Femur (tissue), 1 donor: ENCODE measurements around the gene RAC2.
"Not testable (repeated sequence)": the region's sequence is repeated elsewhere in the genome, so short reads cannot be mapped to it uniquely, and the experiment has no call there.

Experiments
- DNase-seq: peaks from one replicate; pipeline ENCODE4 v3.0.0-alpha.2; 2017

Gene RAC2

GRCh38 chr22:37201443-37201820, 42.6 kb downstream of the RAC2 start:
- DNase-seq = not testable (repeated sequence)

- DNase-seq = no peak
Measured at GRCh38 chr22:37199760-37200108, 44.3 kb downstream of the RAC2 start.

- DNase-seq = peak; percentile 100
Measured at GRCh38 chr22:37199103-37199759, 44.8 kb downstream of the RAC2 start.

GRCh38 chr22:37198258-37199102, 45.6 kb downstream of the RAC2 start:
- peak; percentile 90 for DNase-seq

GRCh38 chr22:37197451-37198257, 46.4 kb downstream of the RAC2 start:
- DNase-seq = peak; percentile 60

- peak; percentile 87 for DNase-seq
Measured at GRCh38 chr22:37196539-37197450, 47.3 kb downstream of the RAC2 start.

GRCh38 chr22:37195921-37196320, 48.1 kb downstream of the RAC2 start:
- no peak for DNase-seq

GRCh38 chr22:37194750-37195149, 49.3 kb downstream of the RAC2 start:
- no peak for DNase-seq

GRCh38 chr22:37193629-37194191, 50.4 kb downstream of the RAC2 start:
- no peak for DNase-seq

- DNase-seq = no peak
Measured at GRCh38 chr22:37192741-37193140, 51.3 kb downstream of the RAC2 start.

- no peak for DNase-seq
Measured at GRCh38 chr22:37192204-37192603, 51.9 kb downstream of the RAC2 start.

- no peak for DNase-seq
Measured at GRCh38 chr22:37190262-37190780, 53.7 kb downstream of the RAC2 start.

GRCh38 chr22:37188901-37189466, 55.1 kb downstream of the RAC2 start:
- no peak for DNase-seq

- DNase-seq = peak; percentile 85
Measured at GRCh38 chr22:37187891-37188761, 55.9 kb downstream of the RAC2 start, which contains the start of gene C1QTNF6. TSS of gene C1QTNF6 (minus strand) at chr22:37188247. CDS start at chr22:37188213, 34 bp downstream.

GRCh38 chr22:37187552-37187890, 56.5 kb downstream of the RAC2 start:
- no peak for DNase-seq

GRCh38 chr22:37186997-37187522, 57.0 kb downstream of the RAC2 start:
- DNase-seq = no peak

- DNase-seq = no peak
Measured at GRCh38 chr22:37186228-37186996, 57.7 kb downstream of the RAC2 start.

- no peak for DNase-seq
Measured at GRCh38 chr22:37185646-37186227, 58.3 kb downstream of the RAC2 start.
